AG09319 (cell line): Measurements from ENCODE around the gene KIF26A.

Experiments used
- DNase-seq: peaks from one replicate; pipeline ENCODE4 v3.0.0-alpha.2; 2010; ENCODE audit warnings: low read depth; ENCODE audit errors: extremely low read depth
- TF ChIP-seq, protein P1 (sequence below): IDR thresholded peaks from 2 replicates; pipeline ENCODE4 v1.5.1; 2011; ENCODE audit warnings: low read depth, mild to moderate bottlenecking, inconsistent platforms, low read length, moderate library complexity

Gene KIF26A

DNA sequence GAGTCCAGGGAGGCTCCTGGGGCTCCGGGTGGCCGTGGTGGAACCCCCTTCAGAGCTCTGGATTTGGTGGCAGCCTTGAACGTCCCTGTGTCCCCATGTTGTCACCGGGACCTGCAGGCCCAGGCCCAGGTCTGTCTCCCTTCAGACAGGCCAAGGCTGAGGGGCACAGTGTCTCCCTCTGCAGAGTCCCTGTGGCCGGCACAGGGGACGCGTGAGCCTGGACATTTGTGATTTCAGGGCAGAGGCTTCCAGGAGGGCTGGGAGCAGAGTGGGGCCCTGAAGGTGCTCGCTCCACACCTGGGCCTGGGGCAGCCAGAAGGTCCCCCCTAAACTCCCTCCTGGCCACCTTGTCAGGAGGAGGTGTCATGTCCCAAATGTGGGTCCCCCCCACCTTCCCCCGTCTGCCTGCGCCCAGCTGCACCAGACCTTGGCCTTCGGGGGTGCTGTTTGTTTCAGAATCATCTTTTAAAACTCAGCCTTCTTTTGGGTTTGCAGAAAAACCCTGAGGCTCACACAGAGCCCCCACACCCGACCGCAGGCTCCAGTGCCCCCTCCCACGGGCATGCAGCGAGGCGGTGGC is 47.6 kb downstream of the KIF26A start:
- no peak for DNase-seq
- TF ChIP-seq, protein P1, sequence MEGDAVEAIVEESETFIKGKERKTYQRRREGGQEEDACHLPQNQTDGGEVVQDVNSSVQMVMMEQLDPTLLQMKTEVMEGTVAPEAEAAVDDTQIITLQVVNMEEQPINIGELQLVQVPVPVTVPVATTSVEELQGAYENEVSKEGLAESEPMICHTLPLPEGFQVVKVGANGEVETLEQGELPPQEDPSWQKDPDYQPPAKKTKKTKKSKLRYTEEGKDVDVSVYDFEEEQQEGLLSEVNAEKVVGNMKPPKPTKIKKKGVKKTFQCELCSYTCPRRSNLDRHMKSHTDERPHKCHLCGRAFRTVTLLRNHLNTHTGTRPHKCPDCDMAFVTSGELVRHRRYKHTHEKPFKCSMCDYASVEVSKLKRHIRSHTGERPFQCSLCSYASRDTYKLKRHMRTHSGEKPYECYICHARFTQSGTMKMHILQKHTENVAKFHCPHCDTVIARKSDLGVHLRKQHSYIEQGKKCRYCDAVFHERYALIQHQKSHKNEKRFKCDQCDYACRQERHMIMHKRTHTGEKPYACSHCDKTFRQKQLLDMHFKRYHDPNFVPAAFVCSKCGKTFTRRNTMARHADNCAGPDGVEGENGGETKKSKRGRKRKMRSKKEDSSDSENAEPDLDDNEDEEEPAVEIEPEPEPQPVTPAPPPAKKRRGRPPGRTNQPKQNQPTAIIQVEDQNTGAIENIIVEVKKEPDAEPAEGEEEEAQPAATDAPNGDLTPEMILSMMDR = no peak

DNA sequence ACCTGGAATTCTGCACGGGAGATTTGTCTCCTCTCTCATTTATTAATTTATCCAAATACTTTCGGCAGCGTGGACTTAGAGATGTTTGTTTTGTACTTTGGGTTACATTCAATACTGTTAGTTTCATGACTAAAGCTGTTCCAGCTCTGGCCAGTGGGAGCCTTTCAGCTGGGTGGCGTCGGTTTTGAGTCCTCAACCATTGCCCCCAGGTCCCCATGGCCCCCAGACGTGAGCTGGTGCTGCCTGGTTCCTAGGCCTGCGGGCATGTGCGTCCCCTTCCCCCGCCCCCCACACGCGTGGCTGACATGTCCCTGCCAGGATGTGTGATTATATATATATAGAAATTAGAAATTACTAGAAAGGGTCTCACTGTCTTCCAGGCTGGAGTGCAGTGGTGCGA is 48.2 kb downstream of the KIF26A start:
- TF ChIP-seq, protein P1 = no peak
- DNase-seq = no peak

DNA sequence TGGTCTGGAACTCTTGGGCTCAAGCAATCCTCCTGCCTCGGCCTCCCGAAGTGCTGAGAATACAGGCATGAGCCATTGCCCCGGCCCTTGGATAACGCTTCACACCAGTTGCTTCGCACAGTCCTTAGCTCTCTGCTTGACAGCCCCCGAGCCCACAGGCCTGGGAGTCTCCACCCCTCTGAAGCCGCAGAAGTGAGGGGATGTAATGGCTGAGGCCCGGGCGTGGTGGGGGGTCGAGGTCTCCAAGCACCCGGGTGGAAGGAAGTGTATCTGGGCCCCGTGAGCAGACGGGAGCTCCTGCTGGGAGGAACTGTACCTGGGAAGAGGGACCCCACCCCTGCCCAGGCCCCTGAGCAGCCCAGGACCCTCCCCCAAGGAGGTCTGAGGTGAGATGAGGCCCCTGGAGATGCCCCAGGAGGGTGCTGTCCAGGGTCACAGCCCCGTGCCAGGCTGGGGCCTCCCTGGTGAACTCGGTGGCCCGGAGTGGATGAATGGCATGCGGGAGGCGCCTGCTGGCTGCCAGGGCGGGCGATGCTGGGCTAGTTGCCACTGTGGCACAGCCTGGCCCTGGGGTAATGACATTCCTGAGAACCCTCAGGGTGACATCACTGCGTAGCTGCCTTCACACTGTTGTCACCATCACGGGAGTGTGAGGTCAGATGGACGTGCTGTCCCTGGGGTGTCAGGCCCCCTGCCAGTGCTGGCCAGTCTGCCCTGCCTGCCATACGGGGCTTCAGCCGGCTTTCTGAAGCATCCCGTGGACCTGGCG is 48.9 kb downstream of the KIF26A start:
- TF ChIP-seq, protein P1 = no peak
- no peak for DNase-seq

DNA sequence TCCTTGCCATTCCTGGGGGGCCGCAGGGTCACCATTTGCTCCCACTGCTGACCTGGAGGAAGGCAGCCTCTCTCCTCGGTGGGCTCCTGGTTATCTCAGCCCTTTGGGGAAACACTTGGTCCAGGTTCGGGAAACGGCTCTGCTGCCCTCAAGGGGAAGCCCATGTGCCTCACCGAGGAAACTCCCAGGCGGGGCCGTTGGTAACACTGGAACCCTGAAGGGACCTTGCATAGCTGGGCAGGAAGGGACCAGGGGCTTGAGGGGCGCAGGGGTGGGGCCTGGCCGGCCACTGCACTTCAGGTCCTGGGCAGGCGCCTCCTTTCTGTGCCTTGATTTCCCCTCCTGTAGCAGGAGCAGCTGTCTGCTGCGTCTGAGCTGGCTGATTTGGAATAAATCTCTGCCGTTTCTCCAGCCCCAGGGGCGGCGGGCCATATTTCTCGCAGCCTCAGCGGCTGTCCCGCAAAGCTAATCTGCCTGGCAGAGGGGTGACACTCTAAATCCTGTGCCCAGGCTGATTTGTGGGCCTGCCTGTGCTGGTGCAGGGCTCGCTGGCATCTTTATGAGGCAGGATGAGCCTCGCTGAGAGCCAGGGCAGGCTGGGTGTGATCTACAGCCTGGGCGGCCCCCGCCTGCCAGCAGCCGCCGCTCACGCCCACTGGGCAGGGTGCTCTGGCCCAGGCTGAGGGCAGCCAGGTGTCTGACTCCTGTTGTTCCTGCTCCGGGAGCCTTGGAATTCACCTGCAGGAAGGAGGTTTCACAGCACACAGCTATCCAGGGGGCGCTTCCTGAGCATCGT is 49.7 kb downstream of the KIF26A start:
- TF ChIP-seq, protein P1 = no peak
- no peak for DNase-seq

DNA sequence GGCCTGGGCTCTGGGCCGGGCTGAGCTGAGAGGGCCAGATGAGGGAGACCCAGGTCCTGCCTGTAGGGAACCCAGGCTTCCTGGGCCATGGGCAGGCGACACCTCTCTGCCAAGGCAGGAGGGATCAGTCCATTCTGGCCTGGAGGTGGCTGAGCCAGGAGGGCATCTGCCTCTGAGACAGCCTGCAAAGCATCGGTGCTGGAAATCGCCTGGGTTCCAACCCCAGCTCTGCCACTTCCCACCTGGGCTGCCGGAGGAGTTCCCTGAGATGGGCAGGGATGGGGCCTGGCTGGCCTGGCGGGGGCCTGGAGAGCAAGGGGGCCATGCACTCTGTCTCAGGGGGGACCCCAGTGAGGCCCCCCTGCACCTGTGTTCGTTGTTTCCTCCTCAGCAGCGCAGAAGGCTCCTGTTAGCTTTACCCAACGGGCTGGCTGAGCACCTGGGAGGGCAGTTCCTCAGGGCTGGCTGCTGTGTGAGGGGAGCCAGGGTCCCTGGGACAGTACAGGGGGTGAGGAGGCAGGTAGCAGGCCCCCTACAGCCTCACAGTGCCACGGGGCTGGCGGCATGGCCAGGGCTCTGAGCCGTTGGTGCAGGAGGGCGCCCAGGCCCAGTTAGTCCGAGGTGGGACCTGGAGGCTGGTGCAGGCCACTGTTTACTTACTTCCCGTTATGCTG is 50.5 kb downstream of the KIF26A start:
- TF ChIP-seq, protein P1 = no peak
- no peak for DNase-seq

DNA sequence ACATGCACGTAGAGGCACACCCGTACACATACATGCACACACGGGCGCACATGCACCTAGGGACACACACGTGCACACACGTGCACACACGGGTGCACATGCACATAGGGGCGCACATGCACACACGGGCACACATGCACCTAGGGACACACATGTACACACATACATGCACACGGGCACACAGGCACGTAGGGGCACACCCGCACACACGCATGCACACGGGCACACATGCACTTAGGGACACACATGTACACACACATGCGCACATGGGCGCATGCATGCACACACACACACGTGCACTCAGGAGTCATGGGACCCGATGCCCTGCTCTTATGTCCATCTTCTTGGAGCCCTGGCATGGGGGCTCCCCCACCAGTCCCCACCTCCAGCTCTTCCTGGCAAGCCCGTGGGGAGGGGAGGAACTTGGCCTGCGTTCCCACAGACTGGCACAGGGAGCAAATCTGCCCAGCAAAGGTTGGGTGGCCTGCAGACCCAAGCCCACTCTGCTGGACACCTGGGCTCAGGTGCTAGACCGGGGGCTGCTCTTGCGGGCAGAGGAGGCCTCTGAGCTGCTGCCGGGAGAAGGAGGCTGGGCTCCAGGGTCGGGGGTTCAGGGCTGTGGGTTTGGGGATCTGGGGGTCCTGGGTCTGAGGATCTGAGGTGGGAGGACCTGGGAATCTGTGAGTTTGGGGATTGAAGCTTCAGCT is 51.4 kb downstream of the KIF26A start:
- TF ChIP-seq, protein P1 = no peak

More for the DNA sequence above, 51.4 kb downstream of the KIF26A start:
- DNase-seq = no peak
